Measurements from ENCODE around the gene HRH1. TPM values are rescaled to one million over a fixed set of nuclear protein-coding genes. Genes with fewer than 3 reads are reported as not detected.
A peak's percentile ranks its signal among the peaks of the same experiment; 100 is the strongest.

Gene HRH1
- total and polyA plus RNA-seq, 10 of the 15 experiments (the other 5 are each of a cell fraction or from before 2014, with no cell fraction given): not detected

- RAD21 ChIA-PET (ENCODE audit: unreplicated experiment): interaction anchor here (1.5 to 3.4 kb wide), 4 partner anchors 12 to 52 kb away, joined by 4 to 38 read pairs (median 12); partner anchors contain the start of gene ATG7
- FAIRE-seq: no peak
These were observed 135.6 kb downstream of the HRH1 start for GRCh38 chr3:11289864-11290263.

More at GRCh38 chr3:11289864-11290263, 135.6 kb downstream of the HRH1 start:
- no TSS peak for BruUV-seq (replicated peaks)
- Histone ChIP-seq H3K9ac (ENCODE audit: control insufficient read depth, insufficient read depth, low read length) (peak overlapping the region; percentile 48; the same call in 1 of the 2 replicates), H3K9me3 (replicated peaks; ENCODE audit: control insufficient read depth, insufficient read depth, low read length) (no peaks in the 10 kb centered on the region), H3K4me2 (ENCODE audit: control insufficient read depth, insufficient read depth) (peak overlapping the region; percentile 95), H3K27me3 (replicated peaks in 1 of 2; ENCODE audit: control insufficient read depth in 2 of 2, insufficient read depth in 2 of 2, low read length in 1 of 2) (no peaks in the 10 kb centered on the region), H4K20me1 (ENCODE audit: control insufficient read depth, insufficient read depth) (no peaks in the 10 kb centered on the region), H3K36me3 (ENCODE audit: control insufficient read depth in 2 of 2, insufficient read depth in 2 of 2, low read length in 1 of 2) (peaks cover 0 to 2% of the 10 kb centered on the region in 2 experiments; a peak in 2 of 4 replicates), H3K27ac (ENCODE audit: control insufficient read depth, insufficient read depth) (peak overlapping the region; percentile 91), H3K79me2 (ENCODE audit: control insufficient read depth, insufficient read depth, low read length) (peaks cover 2% of the 10 kb centered on the region), H3K4me3 (peak overlapping the region; percentile 30; the same call in 1 of the 2 replicates), H3K4me1 (ENCODE audit: control insufficient read depth, insufficient read depth, low read length) (peaks cover 36% of the 10 kb centered on the region), H2AFZ (ENCODE audit: control insufficient read depth, low read depth, low read length) (no peak overlapping the region)
- TF ChIP-seq ETV6 (conservative IDR thresholded peaks at IDR 0.05 in 1 of 2, IDR thresholded peaks at IDR 0.05 in 1 of 2; ENCODE audit: borderline replicate concordance in 1 of 2, low read depth in 1 of 2) (peak in 1 of 2 experiments; percentile 46; a peak in 1 of 4 replicates), SIX5 (IDR thresholded peaks at IDR 0.05; ENCODE audit: low read depth, low read length, severe bottlenecking) (no peak), EGR1 (IDR thresholded peaks at IDR 0.05; ENCODE audit: borderline replicate concordance in 1 of 2, low read depth in 2 of 2, low read length in 2 of 2) (no peak), IKZF2 (IDR thresholded peaks at IDR 0.05) (0 out of 4 replicates have a peak, but pooled peaks of 1 of the 2 experiments have one; percentile 7), SPI1 (IDR thresholded peaks at IDR 0.05; ENCODE audit: borderline replicate concordance, insufficient read depth, low read depth, low read length) (no peak), JUNB (IDR thresholded peaks at IDR 0.05) (0 out of 2 replicates have a peak, but pooled peaks have one; percentile 33), DPF2 (IDR thresholded peaks at IDR 0.05) (no peak), CBX3 (IDR thresholded peaks at IDR 0.05; ENCODE audit: borderline replicate concordance, low read depth) (no peak)
- in situ Hi-C loops (cut with MboI): no loop called here
- intact Hi-C loops (cut with micrococcal nuclease; ENCODE audit: unreplicated experiment): loop anchor here (5.0 kb wide), 1 partner anchor 53 kb away; no protein-coding TSS in a partner anchor
- ChIA-PET SMC1A (ENCODE audit: uncharacterized antibody, unreplicated experiment) (interaction anchor here (0.7 to 7.2 kb wide), 8 partner anchors 11 to 73 kb away, joined by 3 to 73 read pairs (median 12); partner anchors contain the start of gene ATG7), POLR2A (interaction anchor here (1.0 to 1.8 kb wide), 3 partner anchors 9 to 336 kb away, joined by 3 to 11 read pairs (median 4); partner anchors contain the start of gene ATG7), CTCF (interaction anchor here (0.7 to 5.2 kb wide), 7 partner anchors 11 to 194 kb away, joined by 3 to 32 read pairs (median 5); partner anchors contain the start of gene ATG7)
- 1% methylated on average over 3 of the region's 3 CpGs for WGBS (ENCODE audit: insufficient coverage, insufficient replicate concordance, low lambda C conversion rate, missing lambda C conversion rate)
- DNase-seq (ENCODE audit: low read depth, low spot score) (peak; percentile 39), ATAC-seq (peak; percentile 52)
